GM19025 (cell line): ENCODE measurements around the gene UBXN6.
A peak's percentile ranks its signal among the peaks of the same experiment; 100 is the strongest.

Experiments used
- ATAC-seq: cut with Tn5 transposase; IDR thresholded peaks from one replicate; pipeline ENCODE4 v1.9.1; 2021; ENCODE audit warnings: mild to moderate bottlenecking, low read depth, moderate library complexity; ENCODE audit not compliant: unreplicated experiment

UBXN6 gene

DNA sequence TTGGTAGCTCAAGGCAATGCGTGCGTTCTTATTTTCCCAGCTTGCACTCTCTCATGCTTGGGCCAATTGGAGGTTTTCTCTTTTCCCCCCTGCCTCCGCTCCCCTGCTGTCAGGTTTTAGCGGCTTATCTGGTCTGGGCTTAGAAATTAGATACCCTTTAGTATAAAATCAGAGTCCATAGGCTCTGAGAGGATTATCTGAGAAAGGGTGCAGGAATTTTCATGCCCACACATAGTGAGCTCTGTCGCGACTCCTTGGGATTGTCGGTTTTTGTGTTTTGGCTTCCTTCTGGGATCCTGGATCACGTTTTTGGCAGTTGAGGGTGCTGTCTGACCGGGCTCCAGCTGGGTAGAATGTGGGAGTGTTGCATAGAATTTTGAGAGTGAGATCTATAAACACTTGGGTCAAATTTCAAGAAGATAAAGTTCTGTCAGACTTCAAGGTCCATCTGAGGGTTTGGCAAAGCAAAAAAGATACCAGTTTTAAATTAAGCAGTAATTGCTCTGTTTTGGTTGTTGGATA lies 42.7 kb downstream of the UBXN6 start:
- no peak for ATAC-seq

- ATAC-seq: no peak
Measured at GRCh38 chr19:4414144-4414799, 43.3 kb downstream of the UBXN6 start.

DNA sequence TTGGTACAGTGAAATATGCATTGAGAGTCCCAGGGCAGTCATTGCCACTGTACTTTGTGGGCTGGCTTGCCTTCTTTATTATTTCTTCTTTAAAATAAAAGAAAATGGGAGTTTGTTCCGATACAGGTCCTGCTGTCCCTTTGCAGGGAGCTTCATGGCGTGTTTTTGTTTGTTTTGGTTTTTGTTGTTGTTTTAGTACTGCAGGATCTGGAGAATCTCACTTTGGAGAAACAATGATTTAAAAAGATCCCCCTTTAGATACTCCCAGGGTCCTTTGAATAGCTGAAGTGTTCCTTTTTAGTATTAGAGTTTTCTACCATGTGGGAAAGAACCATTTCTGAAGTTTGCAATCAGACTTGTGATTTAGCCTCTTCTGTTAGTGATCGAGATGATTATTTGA lies 44.0 kb downstream of the UBXN6 start:
- ATAC-seq: no peak

DNA sequence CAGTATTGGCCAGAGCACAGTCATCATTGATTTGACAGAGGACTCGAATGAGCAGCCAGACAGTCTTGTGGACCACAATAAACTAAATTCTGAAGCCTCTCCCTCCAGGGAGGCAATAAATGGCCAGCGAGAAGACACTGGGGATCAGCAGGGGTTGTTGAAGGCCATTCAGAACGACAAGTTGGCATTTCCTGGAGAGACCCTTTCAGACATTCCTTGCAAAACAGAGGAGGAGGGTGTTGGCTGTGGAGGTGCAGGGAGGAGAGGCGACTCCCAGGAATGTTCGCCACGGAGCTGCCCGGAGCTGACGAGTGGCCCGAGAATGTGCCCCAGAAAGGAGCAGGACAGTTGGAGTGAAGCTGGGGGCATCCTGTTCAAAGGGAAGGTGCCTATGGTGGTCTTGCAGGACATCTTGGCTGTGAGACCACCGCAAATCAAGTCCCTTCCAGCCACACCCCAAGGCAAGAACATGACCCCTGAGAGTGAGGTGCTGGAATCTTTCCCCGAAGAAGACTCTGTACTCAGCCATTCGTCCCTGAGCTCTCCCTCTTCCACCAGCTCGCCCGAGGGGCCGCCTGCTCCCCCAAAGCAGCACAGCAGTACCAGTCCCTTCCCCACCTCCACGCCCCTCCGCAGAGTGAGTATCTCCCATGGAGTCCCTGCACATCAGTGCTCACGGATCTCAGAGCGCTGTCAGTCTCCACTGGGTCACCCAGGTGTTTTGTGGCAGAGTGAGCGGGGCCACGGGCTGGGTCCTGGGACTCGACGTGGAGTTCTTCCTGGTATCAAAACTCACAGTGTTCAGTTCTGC lies 48.3 kb downstream of the UBXN6 start:
- no peak for ATAC-seq

DNA sequence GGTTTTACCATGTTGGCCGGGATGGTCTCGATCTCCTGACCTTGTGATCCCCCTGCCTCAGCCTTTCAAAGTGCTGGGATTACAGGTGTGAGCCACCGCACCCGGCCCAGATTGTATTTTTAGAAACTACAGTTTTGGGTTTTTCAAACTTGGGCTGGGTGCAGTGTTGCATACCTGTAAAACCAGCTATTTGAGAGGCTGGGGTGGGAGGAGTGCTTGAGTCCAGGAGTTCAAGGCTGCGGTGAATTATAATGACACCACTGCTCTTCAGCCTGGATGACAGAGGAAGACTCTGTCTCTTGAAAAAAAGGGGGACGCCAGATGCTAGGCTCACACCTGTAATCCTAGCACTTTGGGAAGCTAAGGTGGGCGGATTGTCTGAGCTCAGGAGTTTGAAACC lies 51.0 kb downstream of the UBXN6 start:
- no peak for ATAC-seq

DNA sequence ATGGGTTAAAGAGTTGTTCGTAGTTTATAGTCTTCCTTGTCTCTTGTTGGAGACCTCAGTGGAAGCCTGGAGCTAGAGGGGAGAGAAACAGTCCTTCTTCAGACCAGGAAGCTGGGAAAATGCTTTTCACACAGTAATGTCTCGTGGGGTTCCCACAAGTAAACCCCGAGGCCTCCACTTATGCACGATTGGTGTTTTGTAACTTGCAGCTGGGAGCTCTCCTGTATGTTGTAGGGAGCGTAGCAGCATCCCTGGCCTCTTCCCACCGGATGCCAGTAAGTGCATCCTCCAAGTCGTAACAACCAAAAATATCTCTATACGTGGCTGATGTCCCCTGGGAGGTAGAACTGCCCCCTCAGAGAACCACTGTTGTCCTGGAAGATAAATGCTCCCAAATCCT lies 51.6 kb downstream of the UBXN6 start:
- no peak for ATAC-seq

DNA sequence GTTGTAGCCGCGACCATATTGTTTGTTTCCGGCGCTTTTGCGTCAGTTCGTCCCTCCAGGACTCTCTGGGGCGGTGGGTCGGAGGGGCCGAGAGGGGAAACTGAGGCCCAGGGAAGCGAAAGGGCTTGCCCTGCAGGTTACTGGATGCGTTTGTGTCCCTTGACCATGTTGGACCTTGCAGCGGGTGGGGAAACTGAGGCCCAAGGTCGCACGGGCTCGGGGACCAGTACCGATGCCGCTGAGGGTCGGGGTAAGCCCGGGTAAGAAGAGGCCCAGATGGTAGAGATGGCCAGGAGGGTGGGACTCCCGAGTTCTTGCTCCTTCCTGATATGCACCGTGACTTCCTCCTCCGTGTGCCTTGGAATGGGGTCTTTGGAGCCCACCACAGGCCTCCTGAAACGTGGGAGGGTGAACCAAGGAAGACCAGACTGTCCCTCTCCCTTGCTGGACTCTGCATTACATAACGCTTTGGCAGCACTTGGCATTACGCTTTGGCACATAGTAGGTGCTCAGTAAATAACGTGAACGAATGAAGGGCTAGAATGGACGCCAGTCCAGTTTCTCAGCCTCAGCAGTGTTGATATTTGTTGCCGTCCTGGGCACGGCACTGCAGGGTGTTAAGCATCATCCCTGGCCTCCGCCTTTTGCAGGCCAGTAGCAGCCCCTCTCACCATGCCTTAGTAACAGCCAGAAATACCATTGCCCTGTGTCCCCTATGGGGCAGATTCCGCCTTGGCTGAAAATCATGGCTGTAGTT lies 54.4 kb downstream of the UBXN6 start:
- ATAC-seq: no peak

- peak; percentile 81 for ATAC-seq
Measured at GRCh38 chr19:4402171-4403004, 55.2 kb downstream of the UBXN6 start, which contains the start of gene CHAF1A. CHAF1A (plus strand) TSS chr19:4402640; CDS start chr19:4402763, 123 bp downstream.

DNA sequence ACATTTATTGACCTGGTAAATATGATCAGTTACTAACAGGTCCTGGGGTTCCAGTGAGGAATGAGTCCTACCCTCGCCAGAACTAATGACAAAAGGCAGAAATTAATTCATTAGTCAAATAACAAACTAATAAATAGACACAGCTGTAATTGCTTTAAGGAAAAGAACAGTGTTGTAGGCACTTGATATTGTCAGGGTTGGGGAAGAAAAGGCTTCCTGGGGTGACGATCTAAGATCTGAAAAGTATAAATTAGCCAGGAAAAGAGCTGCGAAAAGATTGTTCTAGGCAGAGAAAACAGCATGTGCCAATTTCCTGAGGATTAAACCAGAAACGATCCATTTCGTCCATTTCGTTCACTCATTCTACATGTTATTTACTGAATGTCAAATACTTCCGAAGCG lies 55.8 kb downstream of the UBXN6 start:
- no peak for ATAC-seq

GRCh38 chr19:4400135-4400936 lies 57.3 kb downstream of the UBXN6 start, which contains the start of gene SH3GL1:
SH3GL1 (minus strand) TSS chr19:4400547; CDS start chr19:4400368, 179 bp downstream.
- peak; percentile 55 for ATAC-seq

GRCh38 chr19:4399812-4400134 lies 57.8 kb downstream of the UBXN6 start:
- ATAC-seq: no peak

DNA sequence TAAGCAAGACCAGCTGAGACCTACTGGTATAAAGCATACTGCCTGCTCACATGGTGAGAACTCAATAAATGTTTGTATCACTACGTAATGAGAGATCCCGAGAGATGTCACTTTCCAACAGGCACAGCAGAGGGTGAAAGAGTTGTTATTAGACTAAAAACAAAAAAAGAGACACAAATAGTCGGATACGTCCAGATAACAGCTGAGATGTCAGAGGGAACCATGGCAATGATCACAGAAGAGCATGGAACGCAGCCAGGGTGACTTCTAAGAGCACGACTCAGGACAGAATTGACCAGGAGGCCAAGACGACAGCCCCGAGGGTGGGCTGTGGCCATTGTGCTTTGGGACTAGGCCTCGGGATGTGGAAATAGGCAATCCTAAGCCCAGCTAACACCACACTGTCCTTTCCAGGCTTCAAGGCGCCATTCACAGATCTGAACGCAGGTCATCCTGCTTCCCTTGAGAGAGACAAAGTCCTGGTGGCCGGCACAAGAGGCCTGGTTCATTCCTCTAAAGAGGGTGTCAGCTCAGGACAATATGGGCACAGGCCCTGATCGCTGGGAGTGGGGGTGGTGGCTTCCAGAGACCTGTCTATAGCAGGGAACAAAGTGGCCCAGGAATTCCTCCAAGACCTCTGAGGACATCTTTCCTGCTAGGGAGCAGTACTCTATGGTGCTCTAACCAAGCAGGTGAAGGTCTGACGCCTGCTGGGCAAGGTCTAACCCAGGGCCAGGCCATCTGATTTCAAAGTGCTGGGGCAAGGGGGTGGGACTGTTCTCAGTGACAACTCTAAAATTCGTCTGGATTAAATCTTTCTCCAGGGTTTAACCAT lies 60.4 kb downstream of the UBXN6 start:
- no peak for ATAC-seq
